Measurements from ENCODE around the gene ZSWIM8.

GRCh38 chr10:73785211-73785720 is at the start of gene ZSWIM8:
- TF ChIP-seq, protein P1, sequence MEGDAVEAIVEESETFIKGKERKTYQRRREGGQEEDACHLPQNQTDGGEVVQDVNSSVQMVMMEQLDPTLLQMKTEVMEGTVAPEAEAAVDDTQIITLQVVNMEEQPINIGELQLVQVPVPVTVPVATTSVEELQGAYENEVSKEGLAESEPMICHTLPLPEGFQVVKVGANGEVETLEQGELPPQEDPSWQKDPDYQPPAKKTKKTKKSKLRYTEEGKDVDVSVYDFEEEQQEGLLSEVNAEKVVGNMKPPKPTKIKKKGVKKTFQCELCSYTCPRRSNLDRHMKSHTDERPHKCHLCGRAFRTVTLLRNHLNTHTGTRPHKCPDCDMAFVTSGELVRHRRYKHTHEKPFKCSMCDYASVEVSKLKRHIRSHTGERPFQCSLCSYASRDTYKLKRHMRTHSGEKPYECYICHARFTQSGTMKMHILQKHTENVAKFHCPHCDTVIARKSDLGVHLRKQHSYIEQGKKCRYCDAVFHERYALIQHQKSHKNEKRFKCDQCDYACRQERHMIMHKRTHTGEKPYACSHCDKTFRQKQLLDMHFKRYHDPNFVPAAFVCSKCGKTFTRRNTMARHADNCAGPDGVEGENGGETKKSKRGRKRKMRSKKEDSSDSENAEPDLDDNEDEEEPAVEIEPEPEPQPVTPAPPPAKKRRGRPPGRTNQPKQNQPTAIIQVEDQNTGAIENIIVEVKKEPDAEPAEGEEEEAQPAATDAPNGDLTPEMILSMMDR (IDR thresholded peaks at IDR 0.05), result no peak
- no peak for TF ChIP-seq POLR2A (IDR thresholded peaks at IDR 0.05)

Measured in testis (tissue), 2 donors.